Ovary (tissue), 9 donors: Measurements from ENCODE around the gene UBN1. TPM values are rescaled to one million over a fixed set of nuclear protein-coding genes. Genes with fewer than 3 reads are reported as not detected.

Source experiments
- DNase-seq, 5 donors: peaks; one replicate each; pipeline ENCODE4 v3.0.0-alpha.2; 2019 to 2020
- H3K27ac ChIP-seq, 2 donors: fragments of 200-600 bp; one replicate each; pipeline versions ENCODE4 v1.5.1 to v1.8.0; 2019 to 2022
- H3K27me3 ChIP-seq: fragments of 200-600 bp; one replicate; pipeline ENCODE4 v1.8.0; 2022
- H3K36me3 ChIP-seq: fragments of 200-600 bp; sonication (generic); one replicate; pipeline ENCODE4 v1.5.1; 2019
- H3K4me1 ChIP-seq: one replicate; pipeline ENCODE4 v1.8.1; 2013; ENCODE audit warnings: mild to moderate bottlenecking, moderate library complexity; ENCODE audit not compliant: insufficient read depth
- H3K4me3 ChIP-seq: fragments of 200-600 bp; sonication (generic); one replicate; pipeline ENCODE4 v1.5.1; 2017
- H3K9me3 ChIP-seq, 2 donors: fragments of 200-600 bp in 1 of 2; sonication (generic) in 1 of 2; one replicate each; pipeline versions ENCODE4 v1.5.1 to v1.8.1; 2013 to 2019; ENCODE audit warnings: mild to moderate bottlenecking in 1 of 2, moderate library complexity in 1 of 2
- EP300 ChIP-seq: sonication (generic); formaldehyde crosslinking; IDR thresholded peaks from one replicate; pipeline ENCODE4 v1.6.1; 2017; ENCODE audit warnings: antibody characterized with exemption
- POLR2A ChIP-seq: fragments of 450-650 bp; IDR thresholded peaks from one replicate; pipeline ENCODE4 v1.6.1; 2017; ENCODE audit warnings: antibody characterized with exemption, mild to moderate bottlenecking, moderate library complexity
- WGBS, 3 donors: extraction: QIAGEN DNeasy Blood & Tissue Kit in 1 of 3; methylation state at CpG; one replicate each; pipeline versions ENCODE4 v1.1.5 to v1.1.7; 2013 to 2017; 5-methylcytosine and 5-hydroxymethylcytosine counted together
- intact Hi-C, 4 donors: fragments of 100-400 bp; cut with DNase I; formaldehyde crosslinking; loops; one replicate each; pipeline versions ENCODE4 v1.11.0 to v1.15.1; 2022 to 2023
- polyA plus RNA-seq, 2 donors: library from polyadenylated mRNA; stranded (reverse); fragments of 200-250 nt in 1 of 2; fragments of 350-450 nt in 1 of 2; fragmentation: Illumina TruSeq in 1 of 2; extraction: RNeasy Lipid Tissue Mini Kit (QIAGEN cat#74804) in 1 of 2; gene quantifications; one replicate each; pipeline ENCODE4 v1.2.3, GENCODE V29; 2013 to 2014
- total RNA-seq, 7 donors: library from RNA; depleted of rRNA in 2 of 7; stranded (reverse); fragments of >200 nt in 2 of 7; fragmentation: NEBNext Ultra II Directional in 3 of 7; extraction: Animal tissue kit (Norgen Biotek cat#: 25700) in 3 of 7; gene quantifications; one replicate each; pipeline versions ENCODE4 v1.1.0 to v1.2.4, GENCODE V29; 2016 to 2023
- TF ChIP-seq, protein P1 (sequence below), 3 donors: fragments of 450-650 bp in 2 of 3; fragments of 200-600 bp in 1 of 3; IDR thresholded peaks; one replicate each; pipeline versions ENCODE4 v1.5.1 to v1.8.0; 2016 to 2022; ENCODE audit warnings: antibody characterized with exemption in 3 of 3, mild to moderate bottlenecking in 1 of 3
- donor health status: DM: no; HTN: no; CAD: no; lungs with moderate emphysema.
- donor health status: DM: no; HTN: no; CAD: no.
- donor health status: Bipolar disorder and iron deficiency.
- donor health status: DM: yes; HTN: yes; CAD: no.
- donor health status: DM: no; HTN: no; CAD: no.
- donor health status: DM: yes; HTN: yes; CAD: no.

The UBN1 gene
- total and polyA plus RNA-seq, 9 donors = 14.5 to 41.3 (median 24.0) TPM

DNA sequence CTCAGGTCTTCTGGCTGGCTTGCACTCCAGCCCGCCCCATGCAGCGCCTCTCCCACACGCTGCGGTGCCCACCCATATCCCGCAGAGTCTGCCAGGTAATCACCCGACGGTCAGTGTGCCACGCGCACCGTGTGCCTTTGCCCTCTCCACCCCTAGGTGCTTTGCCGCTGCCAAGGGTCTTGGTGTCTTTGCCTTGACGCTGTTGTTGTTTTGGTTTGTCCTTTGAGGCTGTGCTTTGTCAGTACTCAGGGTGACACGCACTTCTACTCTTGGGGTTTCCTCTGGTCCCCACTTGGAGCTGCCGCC, 30.1 kb downstream of the UBN1 start:
- H3K4me3 ChIP-seq = no peak overlapping the region
- H3K9me3 ChIP-seq = no peaks in the 10 kb centered on the region
- no peaks in the 10 kb centered on the region for H3K27me3 ChIP-seq
- H3K4me1 ChIP-seq = peaks cover 3% of the 10 kb centered on the region
- intact Hi-C loops = no loop called here
- TF ChIP-seq POLR2A = no peak
- TF ChIP-seq, protein P1, sequence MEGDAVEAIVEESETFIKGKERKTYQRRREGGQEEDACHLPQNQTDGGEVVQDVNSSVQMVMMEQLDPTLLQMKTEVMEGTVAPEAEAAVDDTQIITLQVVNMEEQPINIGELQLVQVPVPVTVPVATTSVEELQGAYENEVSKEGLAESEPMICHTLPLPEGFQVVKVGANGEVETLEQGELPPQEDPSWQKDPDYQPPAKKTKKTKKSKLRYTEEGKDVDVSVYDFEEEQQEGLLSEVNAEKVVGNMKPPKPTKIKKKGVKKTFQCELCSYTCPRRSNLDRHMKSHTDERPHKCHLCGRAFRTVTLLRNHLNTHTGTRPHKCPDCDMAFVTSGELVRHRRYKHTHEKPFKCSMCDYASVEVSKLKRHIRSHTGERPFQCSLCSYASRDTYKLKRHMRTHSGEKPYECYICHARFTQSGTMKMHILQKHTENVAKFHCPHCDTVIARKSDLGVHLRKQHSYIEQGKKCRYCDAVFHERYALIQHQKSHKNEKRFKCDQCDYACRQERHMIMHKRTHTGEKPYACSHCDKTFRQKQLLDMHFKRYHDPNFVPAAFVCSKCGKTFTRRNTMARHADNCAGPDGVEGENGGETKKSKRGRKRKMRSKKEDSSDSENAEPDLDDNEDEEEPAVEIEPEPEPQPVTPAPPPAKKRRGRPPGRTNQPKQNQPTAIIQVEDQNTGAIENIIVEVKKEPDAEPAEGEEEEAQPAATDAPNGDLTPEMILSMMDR (IDR thresholded peaks at IDR 0.05) = no peak
- no peak for TF ChIP-seq EP300
- H3K27ac ChIP-seq = no peak overlapping the region
- WGBS, 3 donors = 88 to 90% (median 89%) methylated on average over 14 of the region's 14 CpGs
- DNase-seq = no peak
- no peaks in the 10 kb centered on the region for H3K36me3 ChIP-seq

DNA sequence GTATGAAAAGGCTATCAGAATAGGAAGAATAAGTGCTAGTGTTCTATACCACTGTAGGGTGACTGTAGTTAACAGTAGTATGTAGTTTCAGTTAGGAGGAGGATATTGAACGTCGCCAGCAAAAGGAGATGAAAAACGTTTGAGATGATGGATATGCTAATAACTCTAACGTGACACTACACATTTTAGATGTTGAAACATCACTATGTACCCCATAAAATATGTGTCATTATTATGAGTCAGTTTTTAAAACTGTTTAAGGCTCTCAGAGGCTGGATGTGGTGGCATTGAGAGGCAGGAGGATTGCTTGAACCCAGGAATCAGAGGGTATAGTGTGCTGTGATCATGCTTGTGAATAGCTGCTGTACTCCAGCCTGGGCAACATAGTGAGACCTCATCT, 31.8 kb downstream of the UBN1 start:
- no peaks in the 10 kb centered on the region for H3K27me3 ChIP-seq
- TF ChIP-seq, protein P1 (IDR thresholded peaks at IDR 0.05) = no peak
- no peak for TF ChIP-seq EP300
- no peak for TF ChIP-seq POLR2A
- peaks cover 7% of the 10 kb centered on the region for H3K4me1 ChIP-seq
- H3K4me3 ChIP-seq = no peak overlapping the region
- no peak overlapping the region for H3K27ac ChIP-seq
- intact Hi-C loops = no loop called here
- H3K9me3 ChIP-seq = no peaks in the 10 kb centered on the region
- WGBS, 3 donors = 76 to 81% (median 80%) methylated on average over 4 of the region's 4 CpGs
- no peak for DNase-seq
- H3K36me3 ChIP-seq = no peaks in the 10 kb centered on the region

DNA sequence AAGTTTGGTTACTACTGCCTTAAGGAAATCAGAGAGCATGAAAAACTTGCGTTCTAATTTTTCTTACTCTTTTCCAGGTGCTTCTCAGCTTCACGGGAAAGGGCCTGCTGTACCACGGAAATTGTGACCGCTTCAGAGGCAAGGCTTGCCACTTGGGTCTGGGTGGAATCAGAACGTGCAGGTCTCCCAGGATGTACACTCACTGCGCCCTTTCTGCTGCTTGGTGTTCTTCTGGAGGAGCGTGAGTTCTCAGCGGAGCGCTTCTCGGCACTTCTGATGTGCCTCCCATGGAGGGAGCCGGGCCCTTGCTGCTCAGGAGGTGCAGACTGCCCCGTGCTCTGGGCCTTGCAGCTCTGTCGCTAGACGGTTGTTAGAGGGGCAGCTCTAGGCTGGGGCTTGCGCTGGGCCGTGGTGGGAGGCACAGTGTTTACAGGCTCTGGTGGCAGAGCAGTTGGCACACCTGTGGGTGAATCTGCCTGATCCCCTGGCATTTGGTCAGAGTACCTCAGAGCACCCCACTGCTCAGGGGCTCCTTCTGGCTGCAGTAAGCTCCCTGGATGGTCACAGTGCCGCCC, 32.8 kb downstream of the UBN1 start:
- H3K9me3 ChIP-seq = no peaks in the 10 kb centered on the region
- intact Hi-C loops = no loop called here
- TF ChIP-seq, protein P1 (IDR thresholded peaks at IDR 0.05) = no peak
- TF ChIP-seq POLR2A (no peak), EP300 (no peak)
- H3K27ac ChIP-seq = no peak overlapping the region
- DNase-seq = peak in 1 of 5 donors; percentile 32
- 90 to 95% (median 92%) methylated on average over 17 of the region's 17 CpGs for WGBS, 3 donors
- no peaks in the 10 kb centered on the region for H3K36me3 ChIP-seq
- no peaks in the 10 kb centered on the region for H3K27me3 ChIP-seq
- H3K4me3 ChIP-seq = no peak overlapping the region
- peaks cover 7% of the 10 kb centered on the region for H3K4me1 ChIP-seq

DNA sequence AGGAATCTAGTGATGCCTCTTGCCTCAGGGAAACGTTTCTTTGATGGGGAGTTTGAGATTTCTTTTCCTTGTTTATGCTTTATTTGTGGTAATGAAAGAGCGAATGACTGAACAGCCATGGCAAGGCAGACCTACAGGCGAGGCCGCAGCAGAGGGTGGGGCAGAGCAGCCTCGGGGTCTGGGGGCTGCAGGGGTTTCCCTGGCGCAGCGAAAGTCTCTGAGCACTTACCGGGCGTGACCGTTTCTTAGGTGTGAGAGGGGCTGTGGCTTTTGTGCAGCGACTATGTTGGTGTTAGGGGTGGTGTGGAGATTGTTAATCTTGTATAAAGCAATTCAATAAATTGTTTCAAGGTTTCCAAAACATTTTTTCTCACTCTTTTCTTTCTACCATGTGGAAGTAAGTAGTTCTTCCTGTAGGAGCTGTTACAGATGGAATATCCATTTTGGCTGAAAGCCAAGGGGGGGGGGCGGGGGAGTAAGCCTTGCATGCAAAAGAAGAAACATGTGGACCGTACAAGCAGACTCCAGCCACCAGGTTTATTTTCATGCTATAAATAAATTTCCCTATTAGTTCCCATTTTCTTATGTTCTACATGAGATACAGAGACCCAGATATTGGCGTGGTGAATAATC, 34.8 kb downstream of the UBN1 start:
- DNase-seq = peak in 3 of 5 donors; percentile 53 to 59 (median 56)
- H3K27me3 ChIP-seq = no peaks in the 10 kb centered on the region
- intact Hi-C loops = no loop called here
- TF ChIP-seq, protein P1 (IDR thresholded peaks at IDR 0.05) = no peak
- TF ChIP-seq POLR2A (no peak), EP300 (no peak)
- peaks cover 7% of the 10 kb centered on the region for H3K4me1 ChIP-seq
- no peaks in the 10 kb centered on the region for H3K9me3 ChIP-seq
- 24 to 46% (median 43%) methylated on average over 14 of the region's 14 CpGs for WGBS, 3 donors
- H3K4me3 ChIP-seq = no peak overlapping the region
- H3K36me3 ChIP-seq = no peaks in the 10 kb centered on the region
- no peak overlapping the region for H3K27ac ChIP-seq
